Neural progenitor cell (in vitro differentiated cells): Measurements from ENCODE around the gene HOXA10.

Experiments used
- EZH2 ChIP-seq: fragments of 200-600 bp; sonication (generic); IDR thresholded peaks from 2 replicates; pipeline ENCODE4 v1.6.1; 2017; ENCODE audit warnings: antibody characterized with exemption, mild to moderate bottlenecking, moderate library complexity
- TF ChIP-seq, protein P1 (sequence below): fragments of 200-600 bp; sonication (generic); IDR thresholded peaks from 2 replicates; pipeline ENCODE4 v1.5.1; 2017; ENCODE audit warnings: antibody characterized with exemption, mild to moderate bottlenecking

DNA sequence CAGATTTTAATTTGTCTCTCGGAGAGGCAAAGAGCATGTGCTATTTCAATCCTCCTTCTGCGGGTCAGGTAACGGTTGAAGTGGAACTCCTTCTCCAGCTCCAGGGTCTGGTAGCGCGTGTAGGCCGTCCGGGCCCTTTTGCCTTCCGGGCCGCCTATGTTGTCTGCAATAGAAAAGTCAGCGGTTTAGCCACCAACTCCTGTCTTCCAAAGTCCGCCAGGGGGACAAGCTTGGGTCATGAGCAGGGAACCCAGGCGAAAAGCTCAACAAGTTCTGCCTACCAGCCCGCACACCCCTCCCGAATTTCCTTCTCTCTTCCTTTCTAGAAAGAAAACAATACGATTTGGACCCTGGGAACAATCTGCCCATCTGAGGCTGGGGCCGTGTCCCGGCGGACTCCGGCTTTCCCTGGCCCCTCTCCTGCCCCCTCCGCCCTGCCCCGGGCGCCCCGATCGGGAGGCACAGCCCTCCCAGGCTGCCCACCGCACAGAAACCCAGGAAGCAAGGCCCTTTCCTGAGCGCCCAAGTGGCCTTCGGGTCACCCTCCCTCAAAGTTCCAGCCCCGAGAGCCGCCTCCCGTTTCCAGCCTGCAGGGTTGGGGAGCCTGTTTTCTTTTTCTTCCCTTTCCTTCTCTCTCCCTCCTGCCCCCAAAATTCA is 32.1 kb downstream of the HOXA10 start:
- TF ChIP-seq, protein P1, sequence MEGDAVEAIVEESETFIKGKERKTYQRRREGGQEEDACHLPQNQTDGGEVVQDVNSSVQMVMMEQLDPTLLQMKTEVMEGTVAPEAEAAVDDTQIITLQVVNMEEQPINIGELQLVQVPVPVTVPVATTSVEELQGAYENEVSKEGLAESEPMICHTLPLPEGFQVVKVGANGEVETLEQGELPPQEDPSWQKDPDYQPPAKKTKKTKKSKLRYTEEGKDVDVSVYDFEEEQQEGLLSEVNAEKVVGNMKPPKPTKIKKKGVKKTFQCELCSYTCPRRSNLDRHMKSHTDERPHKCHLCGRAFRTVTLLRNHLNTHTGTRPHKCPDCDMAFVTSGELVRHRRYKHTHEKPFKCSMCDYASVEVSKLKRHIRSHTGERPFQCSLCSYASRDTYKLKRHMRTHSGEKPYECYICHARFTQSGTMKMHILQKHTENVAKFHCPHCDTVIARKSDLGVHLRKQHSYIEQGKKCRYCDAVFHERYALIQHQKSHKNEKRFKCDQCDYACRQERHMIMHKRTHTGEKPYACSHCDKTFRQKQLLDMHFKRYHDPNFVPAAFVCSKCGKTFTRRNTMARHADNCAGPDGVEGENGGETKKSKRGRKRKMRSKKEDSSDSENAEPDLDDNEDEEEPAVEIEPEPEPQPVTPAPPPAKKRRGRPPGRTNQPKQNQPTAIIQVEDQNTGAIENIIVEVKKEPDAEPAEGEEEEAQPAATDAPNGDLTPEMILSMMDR: peak; percentile 33
- TF ChIP-seq EZH2: no peak
